Nephron (organoid): ENCODE measurements around the gene ZYX.
"Not testable (repeated sequence)": the region's sequence is repeated elsewhere in the genome, so short reads cannot be mapped to it uniquely, and the experiment has no call there.

Experiments used
- H3K27ac Mint-ChIP-seq, 3 experiments: 2 replicates each; pipeline ENCODE4 v1.8.0; 2020; ENCODE audit warnings: mixed read lengths in 3 of 3, mild to moderate bottlenecking in 2 of 3, moderate library complexity in 1 of 3
- H3K27me3 Mint-ChIP-seq: 2 replicates; pipeline ENCODE4 v1.8.0; 2021; ENCODE audit warnings: low read depth, mild to moderate bottlenecking, moderate library complexity, mixed read lengths
- H3K36me3 Mint-ChIP-seq: 2 replicates; pipeline ENCODE4 v1.8.0; 2020; ENCODE audit warnings: low read depth, mixed read lengths
- H3K4me1 Mint-ChIP-seq: 2 replicates; pipeline ENCODE4 v1.8.0; 2020; ENCODE audit warnings: mixed read lengths
- H3K4me3 Mint-ChIP-seq, 3 experiments: 2 replicates each; pipeline ENCODE4 v1.8.0; 2020; ENCODE audit warnings: mild to moderate bottlenecking in 3 of 3, mixed read lengths in 3 of 3, moderate library complexity in 2 of 3
- H3K9me3 Mint-ChIP-seq: 2 replicates; pipeline ENCODE4 v1.8.0; 2020; ENCODE audit warnings: mixed read lengths
- TF ChIP-seq, protein P1 (sequence below), 3 experiments: fragments of 200-600 bp; sonication (generic); IDR thresholded peaks; one replicate each; pipeline ENCODE4 v1.5.0; 2021; ENCODE audit warnings: antibody characterized with exemption in 3 of 3; ENCODE audit not compliant: unreplicated experiment in 3 of 3

The ZYX gene

DNA sequence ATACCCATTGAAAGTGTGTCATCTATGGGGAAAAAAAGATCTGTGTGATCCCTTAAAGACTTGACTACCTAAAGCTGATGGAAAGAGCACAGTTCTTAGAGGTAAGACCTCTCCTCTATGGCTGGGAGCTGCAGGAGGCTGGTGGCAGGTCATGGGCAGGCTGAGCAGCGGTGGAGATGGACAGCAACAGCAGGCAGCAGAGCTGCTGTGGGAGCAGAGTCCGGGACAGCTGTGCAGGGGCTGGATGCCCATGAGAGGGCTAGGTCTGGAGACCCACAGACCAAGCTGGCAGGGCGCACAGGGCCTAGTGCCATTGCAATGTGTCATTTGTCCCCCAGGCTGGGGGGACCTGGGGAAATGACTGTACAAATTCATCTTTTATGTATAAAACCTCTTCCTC, 40.9 kb downstream of the ZYX start:
- no peaks in the 10 kb centered on the region for H3K36me3 Mint-ChIP-seq
- peaks cover 23% of the 10 kb centered on the region for H3K4me1 Mint-ChIP-seq
- H3K4me3 Mint-ChIP-seq, result no peak overlapping the region
- H3K27me3 Mint-ChIP-seq, result peaks cover 12% of the 10 kb centered on the region
- peaks cover 7% of the 10 kb centered on the region for H3K9me3 Mint-ChIP-seq
- H3K27ac Mint-ChIP-seq, result no peak overlapping the region
- TF ChIP-seq, protein P1, sequence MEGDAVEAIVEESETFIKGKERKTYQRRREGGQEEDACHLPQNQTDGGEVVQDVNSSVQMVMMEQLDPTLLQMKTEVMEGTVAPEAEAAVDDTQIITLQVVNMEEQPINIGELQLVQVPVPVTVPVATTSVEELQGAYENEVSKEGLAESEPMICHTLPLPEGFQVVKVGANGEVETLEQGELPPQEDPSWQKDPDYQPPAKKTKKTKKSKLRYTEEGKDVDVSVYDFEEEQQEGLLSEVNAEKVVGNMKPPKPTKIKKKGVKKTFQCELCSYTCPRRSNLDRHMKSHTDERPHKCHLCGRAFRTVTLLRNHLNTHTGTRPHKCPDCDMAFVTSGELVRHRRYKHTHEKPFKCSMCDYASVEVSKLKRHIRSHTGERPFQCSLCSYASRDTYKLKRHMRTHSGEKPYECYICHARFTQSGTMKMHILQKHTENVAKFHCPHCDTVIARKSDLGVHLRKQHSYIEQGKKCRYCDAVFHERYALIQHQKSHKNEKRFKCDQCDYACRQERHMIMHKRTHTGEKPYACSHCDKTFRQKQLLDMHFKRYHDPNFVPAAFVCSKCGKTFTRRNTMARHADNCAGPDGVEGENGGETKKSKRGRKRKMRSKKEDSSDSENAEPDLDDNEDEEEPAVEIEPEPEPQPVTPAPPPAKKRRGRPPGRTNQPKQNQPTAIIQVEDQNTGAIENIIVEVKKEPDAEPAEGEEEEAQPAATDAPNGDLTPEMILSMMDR (IDR thresholded peaks at IDR 0.05; ENCODE audit: unreplicated experiment in 3 of 3), result no peak

DNA sequence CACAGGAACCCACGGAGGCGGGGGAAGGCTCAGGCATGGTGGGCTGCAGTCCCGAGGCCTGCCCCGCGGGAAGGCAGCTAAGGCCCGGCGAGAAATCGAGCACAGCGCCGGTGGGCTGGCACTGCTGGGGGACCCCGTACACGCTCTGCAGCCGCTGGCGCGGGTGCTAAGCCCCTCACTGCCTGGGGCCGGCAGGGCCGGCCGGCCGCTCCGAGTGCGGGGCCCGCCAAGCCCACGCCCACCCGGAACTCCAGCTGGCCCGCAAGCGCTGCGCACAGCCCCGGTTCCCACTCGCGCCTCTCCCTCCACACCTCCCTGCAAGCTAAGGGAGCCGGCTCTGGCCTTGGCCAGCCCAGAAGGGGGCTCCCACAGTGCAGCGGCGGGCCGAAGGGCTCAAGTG, 43.3 kb downstream of the ZYX start:
- H3K4me3 Mint-ChIP-seq, H3K27me3 Mint-ChIP-seq, H3K9me3 Mint-ChIP-seq, H3K36me3 Mint-ChIP-seq, H3K27ac Mint-ChIP-seq, H3K4me1 Mint-ChIP-seq: not testable (repeated sequence)

DNA sequence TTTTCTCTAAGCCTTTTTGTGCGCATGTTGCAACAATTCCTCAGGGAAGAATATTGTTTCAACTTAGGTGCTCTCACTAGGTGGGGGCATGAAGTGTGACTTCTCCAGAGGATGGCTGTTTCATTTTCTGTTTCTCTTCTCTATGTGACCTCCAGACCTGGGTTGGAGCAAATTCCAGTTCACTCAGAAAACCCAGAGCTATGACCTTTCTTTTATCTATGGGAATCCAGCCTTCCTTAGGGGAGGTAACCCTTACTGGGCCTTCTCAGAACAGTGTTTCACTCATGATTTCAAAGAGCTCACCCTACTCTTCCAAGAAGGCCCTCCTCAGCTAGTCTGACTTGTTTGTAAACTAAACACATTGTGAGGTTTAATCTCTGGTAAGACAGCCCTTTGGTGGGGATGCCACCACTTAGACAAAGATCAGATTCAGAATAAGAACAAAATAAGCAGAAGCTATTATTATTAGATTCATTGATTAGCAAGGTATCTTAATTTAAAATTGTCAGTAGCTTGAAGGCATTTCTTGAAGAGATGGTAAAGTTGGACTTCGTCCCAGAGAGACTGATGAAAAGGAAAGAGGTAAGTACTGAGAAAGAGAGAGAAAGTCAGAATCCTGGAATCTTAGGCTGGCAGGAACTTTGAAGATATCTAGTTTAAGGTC, 45.5 kb downstream of the ZYX start:
- Mint-ChIP-seq H3K27ac (no peak overlapping the region), H3K4me1 (peaks cover 9% of the 10 kb centered on the region), H3K36me3 (no peaks in the 10 kb centered on the region), H3K27me3 (no peaks in the 10 kb centered on the region), H3K9me3 (no peaks in the 10 kb centered on the region), H3K4me3 (no peak overlapping the region)
- TF ChIP-seq, protein P1 (IDR thresholded peaks at IDR 0.05; ENCODE audit: unreplicated experiment in 3 of 3), result no peak

DNA sequence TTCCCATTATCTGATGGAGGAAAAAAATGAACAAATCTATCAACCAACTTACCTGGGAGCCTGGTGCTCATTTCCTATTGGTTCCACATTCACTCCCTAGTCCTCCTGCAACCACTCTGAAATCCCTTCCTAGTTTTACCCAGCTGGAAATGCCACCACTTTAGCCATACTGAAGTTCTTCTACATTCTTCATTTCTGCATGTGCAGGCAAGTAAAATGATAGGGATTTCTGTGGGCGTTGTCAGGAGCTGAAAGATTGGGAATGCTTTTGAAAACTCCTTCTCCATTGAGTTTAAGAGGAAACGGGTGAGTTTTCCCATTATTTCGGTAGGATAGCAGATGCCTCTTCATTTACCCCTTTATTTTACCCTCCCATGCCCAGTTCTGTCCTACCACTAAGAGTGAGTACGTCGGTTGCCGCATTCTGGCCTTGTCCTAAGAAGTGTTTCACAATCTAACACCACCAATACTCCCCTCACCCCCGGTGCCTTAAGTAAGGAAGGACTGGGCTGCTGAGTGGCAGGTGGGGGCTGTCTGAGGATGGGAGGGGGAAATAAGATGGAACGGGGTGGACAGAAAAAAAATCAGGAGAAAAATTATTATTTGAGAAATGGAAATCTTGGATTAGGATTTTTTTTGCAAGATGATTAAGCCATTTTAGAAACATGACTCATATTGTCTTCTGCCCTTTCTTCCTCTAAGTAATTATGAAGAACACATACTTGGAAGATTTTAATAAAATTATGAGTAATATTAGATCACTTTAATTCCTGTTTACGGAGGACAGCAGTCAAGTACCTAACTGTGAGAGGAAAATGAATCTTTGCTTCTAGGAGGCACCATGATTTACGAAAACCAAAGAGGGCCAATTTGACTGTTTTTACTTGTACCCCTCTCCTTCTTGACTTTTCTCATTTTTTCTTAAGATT, 48.9 kb downstream of the ZYX start:
- Mint-ChIP-seq H3K27ac (no peak overlapping the region), H3K36me3 (no peaks in the 10 kb centered on the region), H3K4me1 (no peaks in the 10 kb centered on the region), H3K9me3 (no peaks in the 10 kb centered on the region), H3K27me3 (no peaks in the 10 kb centered on the region), H3K4me3 (no peak overlapping the region)
- TF ChIP-seq, protein P1 (IDR thresholded peaks at IDR 0.05; ENCODE audit: unreplicated experiment in 3 of 3), result no peak

DNA sequence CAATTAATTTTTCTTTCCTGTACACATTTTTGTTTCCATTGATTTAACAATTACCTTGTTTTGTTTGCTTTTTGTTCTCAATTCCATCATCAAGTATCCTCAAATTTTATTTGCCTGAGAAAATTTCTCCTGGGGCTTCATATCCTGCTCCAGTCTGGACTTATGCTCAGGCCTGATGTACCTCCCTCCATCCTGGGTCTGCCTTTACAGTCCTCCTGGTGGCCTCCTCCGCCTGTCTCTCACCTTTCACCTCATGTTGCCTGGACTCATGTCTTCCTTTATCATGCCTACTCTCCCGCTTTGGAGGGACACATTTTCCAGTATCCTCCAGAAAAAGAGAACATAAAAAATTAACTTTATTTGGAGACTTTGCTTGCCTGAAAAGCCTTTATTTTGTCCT, 50.0 kb downstream of the ZYX start:
- Mint-ChIP-seq H3K9me3 (no peaks in the 10 kb centered on the region), H3K27ac (no peak overlapping the region), H3K4me3 (no peak overlapping the region), H3K36me3 (no peaks in the 10 kb centered on the region), H3K27me3 (no peaks in the 10 kb centered on the region), H3K4me1 (no peaks in the 10 kb centered on the region)
- TF ChIP-seq, protein P1 (IDR thresholded peaks at IDR 0.05; ENCODE audit: unreplicated experiment in 3 of 3), result no peak

DNA sequence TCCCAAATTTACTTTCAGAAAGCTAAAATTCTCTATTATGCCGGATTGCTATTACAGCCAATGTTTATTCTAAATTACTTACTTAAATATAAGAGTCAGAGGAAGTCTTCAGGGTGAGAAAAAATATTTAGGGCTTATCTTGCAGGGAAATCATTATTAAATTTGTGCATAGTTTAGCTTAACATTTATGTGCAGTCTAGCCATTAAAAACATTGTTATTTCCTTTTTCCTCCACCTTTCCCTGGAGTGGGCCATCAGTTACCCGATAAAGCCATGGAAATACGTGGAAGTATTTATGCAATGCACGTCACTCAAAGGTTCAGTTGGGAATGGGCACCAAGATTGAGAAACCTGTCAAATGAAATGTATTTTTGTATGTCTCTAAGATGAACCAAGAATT, 52.6 kb downstream of the ZYX start:
- no peaks in the 10 kb centered on the region for H3K36me3 Mint-ChIP-seq
- no peak overlapping the region for H3K4me3 Mint-ChIP-seq
- TF ChIP-seq, protein P1 (IDR thresholded peaks at IDR 0.05; ENCODE audit: unreplicated experiment in 3 of 3), result no peak
- no peaks in the 10 kb centered on the region for H3K27me3 Mint-ChIP-seq
- H3K27ac Mint-ChIP-seq, result no peak overlapping the region
- H3K9me3 Mint-ChIP-seq, result no peaks in the 10 kb centered on the region
- no peaks in the 10 kb centered on the region for H3K4me1 Mint-ChIP-seq
